ENCODE measurements around the gene REV3L.
"Not testable (repeated sequence)": the region's sequence is repeated elsewhere in the genome, so short reads cannot be mapped to it uniquely, and the experiment has no call there.

Gene REV3L

GRCh38 chr6:111357705-111358104 is 125.3 kb downstream of the REV3L start:
- no peak for DNase-seq

- DNase-seq = no peak
Measured at GRCh38 chr6:111356551-111356950, 126.5 kb downstream of the REV3L start.

- no peak for DNase-seq
Measured at GRCh38 chr6:111354758-111355555, 128.1 kb downstream of the REV3L start.

- no peak for DNase-seq
Measured at GRCh38 chr6:111353912-111354462, 129.0 kb downstream of the REV3L start.

- no peak for DNase-seq
Measured at GRCh38 chr6:111347589-111347988, 135.4 kb downstream of the REV3L start.

GRCh38 chr6:111342913-111343312 is 140.1 kb downstream of the REV3L start:
- no peak for DNase-seq

GRCh38 chr6:111339294-111339693 is 143.7 kb downstream of the REV3L start:
- DNase-seq = no peak

GRCh38 chr6:111338843-111339242 is 144.2 kb downstream of the REV3L start:
- no peak for DNase-seq

- DNase-seq = no peak
Measured at GRCh38 chr6:111337829-111338236, 145.2 kb downstream of the REV3L start.

GRCh38 chr6:111329882-111330633 is 153.0 kb downstream of the REV3L start:
- DNase-seq = no peak

GRCh38 chr6:111326563-111326962 is 156.5 kb downstream of the REV3L start:
- no peak for DNase-seq

- DNase-seq = no peak
Measured at GRCh38 chr6:111322145-111322544, 160.9 kb downstream of the REV3L start.

GRCh38 chr6:111307950-111308349 is 175.1 kb downstream of the REV3L start:
- not testable (repeated sequence) for DNase-seq

GRCh38 chr6:111307275-111307858 is 175.7 kb downstream of the REV3L start:
- DNase-seq = no peak

- no peak for DNase-seq
Measured at GRCh38 chr6:111306104-111306888, 176.7 kb downstream of the REV3L start.

GRCh38 chr6:111301946-111302345 is 181.1 kb downstream of the REV3L start:
- no peak for DNase-seq

GRCh38 chr6:111300938-111301800 is 181.8 kb downstream of the REV3L start:
- not testable (repeated sequence) for DNase-seq

- DNase-seq = no peak
Measured at GRCh38 chr6:111297776-111298175, 185.2 kb downstream of the REV3L start.

- no peak for DNase-seq
Measured at GRCh38 chr6:111294374-111294967, 188.5 kb downstream of the REV3L start.

- no peak for DNase-seq
Measured at GRCh38 chr6:111291336-111292259, 191.4 kb downstream of the REV3L start.
